ENCODE data around the gene TBX3. TPM values are rescaled to one million over a fixed set of nuclear protein-coding genes. Genes with fewer than 3 reads are reported as not detected.

Gene TBX3
- total and polyA plus RNA-seq, 5 donors, result 7.6 to 19.0 (median 9.5) TPM

DNA sequence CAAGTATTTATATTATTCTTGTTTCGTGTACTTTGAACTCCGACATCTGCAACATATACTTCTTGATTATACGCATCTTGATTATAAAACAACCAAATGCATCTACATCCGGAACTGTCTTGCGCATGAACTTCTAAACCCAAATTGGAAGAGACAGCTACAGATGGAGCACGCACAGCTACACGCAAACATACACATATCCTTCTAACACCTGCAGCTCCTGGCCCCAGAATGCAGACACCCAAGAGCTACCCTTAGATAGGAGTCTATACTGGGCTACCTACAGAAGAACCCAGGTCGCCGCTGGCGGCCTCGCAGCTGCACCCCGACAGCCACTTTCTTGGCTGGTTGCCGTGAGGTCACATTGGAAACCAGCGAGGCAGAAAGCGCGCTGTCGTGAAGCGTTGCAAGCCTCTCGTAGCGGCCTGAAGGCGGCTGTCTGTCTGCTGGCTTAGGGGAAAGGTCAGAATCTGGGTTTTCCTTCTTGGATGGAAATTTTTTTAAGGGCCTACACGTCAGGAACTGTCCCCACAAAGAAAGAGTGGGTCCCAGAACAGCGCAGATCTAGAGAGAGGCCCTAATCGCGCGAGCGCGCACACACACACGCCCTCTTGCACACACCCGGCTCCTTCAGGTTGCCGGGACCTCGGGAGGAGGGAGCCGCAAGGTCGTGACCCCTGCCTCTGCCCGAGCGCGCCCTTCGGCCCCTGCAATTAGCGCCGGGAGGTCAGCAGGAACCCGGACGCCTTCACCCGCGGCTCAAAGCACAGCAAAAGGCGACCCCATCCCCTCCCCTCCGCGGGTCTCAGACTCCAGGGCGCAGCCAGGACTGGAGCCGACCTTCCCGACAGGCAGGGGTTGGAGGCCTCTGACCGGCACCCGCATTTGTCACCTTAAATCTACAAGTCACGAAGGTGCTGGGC is 17.0 kb downstream of the TBX3 start:
- Histone ChIP-seq H3K27me3 (ENCODE audit: control insufficient read depth, insufficient read depth) (no peaks in the 10 kb centered on the region), H3K9me3 (ENCODE audit: control insufficient read depth, low read length) (no peaks in the 10 kb centered on the region), H3K4me1 (ENCODE audit: control insufficient read depth, insufficient read depth, low read length) (no peaks in the 10 kb centered on the region), H3K4me3 (ENCODE audit: low read length) (no peak overlapping the region), H3K27ac (ENCODE audit: low read length) (no peak overlapping the region)
- ATAC-seq, result no peak
- WGBS, result 56% methylated on average over 53 of the region's 53 CpGs
- intact Hi-C loops (cut with DNase I), result loop anchor here in 2 of 4 donors (5.0 kb wide), 2 partner anchors 965 to 1085 kb away; no protein-coding TSS in a partner anchor
- peak in 1 of 3 donors; percentile 56 for DNase-seq

DNA sequence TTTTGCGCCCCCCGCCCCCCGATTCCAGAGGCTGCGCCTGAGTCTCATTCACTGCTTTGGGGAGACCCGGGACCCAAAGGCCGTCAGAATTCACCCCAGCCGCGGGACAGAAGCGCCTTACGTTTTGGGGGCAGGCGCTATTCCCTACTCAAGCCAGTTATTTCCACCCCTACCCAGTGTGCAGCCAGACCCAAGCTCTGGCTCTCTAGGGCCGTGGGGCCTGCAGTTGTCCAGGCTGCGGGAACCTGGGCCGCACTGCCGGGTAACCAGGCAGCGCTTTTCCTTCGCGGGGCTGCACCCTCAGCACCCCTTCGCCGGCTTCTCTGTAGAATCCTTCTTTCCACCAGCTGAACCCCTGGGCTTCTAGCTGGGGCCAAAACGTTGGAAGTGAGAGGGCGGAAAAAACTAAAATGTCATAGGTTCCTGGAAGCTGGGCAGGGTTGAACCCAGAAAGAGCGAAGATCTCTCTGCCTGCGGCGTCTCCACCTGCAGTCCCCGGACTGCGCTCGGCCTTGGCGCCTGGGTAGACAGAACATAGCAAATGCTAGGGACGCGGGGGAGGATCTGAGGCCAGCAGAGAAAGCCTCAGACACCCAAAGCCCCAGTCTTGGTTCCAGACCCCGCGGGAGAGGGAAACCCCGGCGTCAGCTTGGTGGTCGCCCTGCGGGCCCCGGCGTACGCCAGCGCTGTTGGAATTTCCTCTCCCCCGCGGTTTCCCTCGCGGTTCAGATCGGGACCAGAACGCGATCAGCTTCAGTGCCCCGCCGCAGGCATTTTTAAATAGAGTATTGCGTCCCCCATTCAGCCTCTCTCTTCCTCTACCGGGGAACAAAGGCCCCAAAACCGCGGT is 18.3 kb downstream of the TBX3 start:
- ATAC-seq (no peak), DNase-seq (no peak)
- Histone ChIP-seq H3K27ac (ENCODE audit: low read length) (no peak overlapping the region), H3K4me3 (ENCODE audit: low read length) (no peak overlapping the region), H3K4me1 (ENCODE audit: control insufficient read depth, insufficient read depth, low read length) (no peaks in the 10 kb centered on the region), H3K9me3 (ENCODE audit: control insufficient read depth, low read length) (no peaks in the 10 kb centered on the region), H3K27me3 (ENCODE audit: control insufficient read depth, insufficient read depth) (no peaks in the 10 kb centered on the region)
- 19% methylated on average over 54 of the region's 54 CpGs for WGBS
- intact Hi-C loops (cut with DNase I), result loop anchor here in 2 of 4 donors (5.0 kb wide), 2 partner anchors 967 to 1087 kb away; no protein-coding TSS in a partner anchor

DNA sequence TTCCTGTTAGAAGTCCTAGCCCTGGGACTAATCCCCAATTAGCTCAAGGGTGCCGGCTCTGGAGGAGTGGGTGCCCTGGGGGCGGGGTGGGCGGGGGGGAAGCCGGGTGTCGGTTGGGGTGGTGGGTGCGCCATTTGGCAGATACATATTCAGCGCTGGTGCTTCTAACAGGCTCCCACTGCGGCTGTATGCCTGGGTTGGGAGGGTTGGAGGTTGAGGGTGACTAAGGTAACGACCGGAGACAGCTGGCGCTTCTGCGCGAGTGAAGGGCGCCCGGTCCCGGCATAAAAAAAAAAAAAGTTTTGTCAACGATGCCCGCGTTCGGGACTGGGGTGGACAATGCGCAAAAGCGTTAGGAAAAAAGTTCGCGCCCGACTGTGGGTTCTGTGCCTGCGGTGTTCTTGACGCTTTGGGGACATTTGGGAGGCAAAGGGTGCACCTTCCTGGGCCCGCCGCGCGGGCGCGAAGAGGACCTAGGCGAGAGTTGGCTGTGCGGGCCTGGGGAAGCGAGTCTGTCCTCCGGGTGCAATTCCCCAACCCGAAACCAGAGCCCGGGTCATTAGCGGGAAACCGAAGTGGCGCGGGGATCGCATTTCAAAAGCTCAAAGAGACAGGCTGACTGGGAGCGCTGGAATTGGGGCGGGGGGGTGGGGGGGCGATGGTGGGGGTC is 19.2 kb downstream of the TBX3 start:
- no peaks in the 10 kb centered on the region for H3K27me3 ChIP-seq (ENCODE audit: control insufficient read depth, insufficient read depth)
- WGBS, result 10% methylated on average over 47 of the region's 47 CpGs
- no peak overlapping the region for H3K27ac ChIP-seq (ENCODE audit: low read length)
- H3K9me3 ChIP-seq (ENCODE audit: control insufficient read depth, low read length), result no peaks in the 10 kb centered on the region
- no peak overlapping the region for H3K4me3 ChIP-seq (ENCODE audit: low read length)
- ATAC-seq (no peak), DNase-seq (no peak)
- intact Hi-C loops (cut with DNase I), result loop anchor here (5.0 kb wide), 4 partner anchors 968 to 1253 kb away; no protein-coding TSS in a partner anchor
- no peaks in the 10 kb centered on the region for H3K4me1 ChIP-seq (ENCODE audit: control insufficient read depth, insufficient read depth, low read length)

DNA sequence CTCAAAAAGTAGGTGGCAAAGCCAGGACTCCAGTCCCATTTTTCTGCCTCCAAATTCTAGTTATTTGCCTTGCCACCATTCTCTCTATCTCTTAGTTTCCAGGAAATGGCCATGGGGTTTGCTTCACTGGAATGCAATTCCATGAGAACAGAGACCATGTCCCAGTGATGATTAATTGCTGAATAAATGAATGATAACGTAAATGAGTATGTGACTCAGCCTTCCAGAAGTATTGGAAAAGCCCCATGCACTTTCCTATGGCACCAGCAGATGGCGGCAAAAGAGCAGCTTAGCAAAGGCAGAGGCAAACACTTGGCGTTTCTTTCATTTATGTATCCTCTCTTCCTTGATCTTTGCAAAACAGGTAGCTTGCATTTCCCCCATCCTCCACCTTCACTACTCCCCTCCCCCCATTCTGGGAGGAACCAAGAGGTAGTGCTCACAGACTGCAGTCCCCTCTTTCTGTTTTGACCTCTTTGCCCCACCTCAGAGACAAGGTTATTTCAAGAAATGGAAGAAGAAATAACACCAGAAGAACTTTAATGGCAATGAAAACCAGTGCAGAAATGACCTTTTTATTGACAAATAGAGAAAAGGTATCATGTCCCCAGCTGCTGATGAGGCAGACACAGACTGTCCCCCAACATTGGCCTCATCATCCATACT is 21.3 kb downstream of the TBX3 start:
- H3K4me1 ChIP-seq (ENCODE audit: control insufficient read depth, insufficient read depth, low read length), result no peaks in the 10 kb centered on the region
- no peak overlapping the region for H3K27ac ChIP-seq (ENCODE audit: low read length)
- H3K9me3 ChIP-seq (ENCODE audit: control insufficient read depth, low read length), result no peaks in the 10 kb centered on the region
- intact Hi-C loops (cut with DNase I), result loop anchor here (2.0 to 5.0 kb wide), 6 partner anchors 1090 to 1256 kb away; no protein-coding TSS in a partner anchor
- H3K4me3 ChIP-seq (ENCODE audit: low read length), result no peak overlapping the region
- ATAC-seq (peak; percentile 38 to 43), DNase-seq (peak; percentile 73 to 91 (median 83))
- 2% methylated on average over 3 of the region's 3 CpGs for WGBS
- H3K27me3 ChIP-seq (ENCODE audit: control insufficient read depth, insufficient read depth), result no peaks in the 10 kb centered on the region

DNA sequence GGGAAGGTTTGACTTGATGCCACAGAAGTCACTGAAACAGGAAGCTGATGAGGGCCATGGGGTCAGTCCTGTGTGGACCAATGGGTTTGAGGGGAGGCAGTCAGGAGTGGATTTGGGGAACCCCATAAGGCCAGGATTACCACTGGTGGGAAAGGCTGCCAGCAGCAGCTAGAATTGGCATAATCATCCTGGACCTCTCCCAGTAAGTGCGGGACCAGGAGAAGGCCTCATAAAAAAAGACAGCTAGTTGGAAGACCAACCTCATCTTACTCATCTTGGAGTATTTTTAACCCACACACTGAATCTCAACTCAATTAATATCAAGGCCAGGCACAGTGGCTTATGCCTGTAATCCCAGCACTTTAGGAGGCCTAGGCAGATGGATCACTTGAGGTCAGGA is 22.7 kb downstream of the TBX3 start:
- ATAC-seq (no peak), DNase-seq (no peak)
- 59% methylated on average over 1 of the region's 1 CpG for WGBS
- Histone ChIP-seq H3K4me1 (ENCODE audit: control insufficient read depth, insufficient read depth, low read length) (peaks cover 1% of the 10 kb centered on the region), H3K27me3 (ENCODE audit: control insufficient read depth, insufficient read depth) (no peaks in the 10 kb centered on the region), H3K4me3 (ENCODE audit: low read length) (no peak overlapping the region), H3K27ac (ENCODE audit: low read length) (no peak overlapping the region), H3K9me3 (ENCODE audit: control insufficient read depth, low read length) (no peaks in the 10 kb centered on the region)
- intact Hi-C loops (cut with DNase I), result loop anchor here in 3 of 4 donors (5.0 kb wide), 3 partner anchors 1091 to 1256 kb away; no protein-coding TSS in a partner anchor

DNA sequence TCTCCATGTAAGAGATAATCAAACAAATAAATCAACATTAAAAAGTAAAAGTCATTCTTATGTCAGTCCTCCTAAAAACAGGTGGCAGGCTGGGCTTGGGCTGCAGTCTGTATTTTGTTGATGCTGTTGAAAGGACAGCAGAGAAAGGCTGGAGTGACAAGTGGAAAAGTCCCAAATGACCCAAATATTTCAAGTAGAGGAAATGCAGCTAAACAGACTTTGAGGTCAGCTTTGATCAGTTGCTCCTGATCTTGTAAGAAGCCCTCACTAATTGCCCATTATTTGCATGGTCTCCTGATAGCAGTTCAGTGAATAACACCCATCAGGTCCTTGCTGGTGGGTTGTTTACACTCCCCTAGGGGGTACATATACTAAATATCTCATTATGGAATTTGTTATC is 24.9 kb downstream of the TBX3 start:
- no peak for ATAC-seq
- Histone ChIP-seq H3K27ac (ENCODE audit: low read length) (no peak overlapping the region), H3K27me3 (ENCODE audit: control insufficient read depth, insufficient read depth) (no peaks in the 10 kb centered on the region), H3K9me3 (ENCODE audit: control insufficient read depth, low read length) (no peaks in the 10 kb centered on the region), H3K4me1 (ENCODE audit: control insufficient read depth, insufficient read depth, low read length) (peaks cover 1% of the 10 kb centered on the region), H3K4me3 (ENCODE audit: low read length) (no peak overlapping the region)
- DNase-seq, result no peak
- intact Hi-C loops (cut with DNase I), result no loop called here

DNA sequence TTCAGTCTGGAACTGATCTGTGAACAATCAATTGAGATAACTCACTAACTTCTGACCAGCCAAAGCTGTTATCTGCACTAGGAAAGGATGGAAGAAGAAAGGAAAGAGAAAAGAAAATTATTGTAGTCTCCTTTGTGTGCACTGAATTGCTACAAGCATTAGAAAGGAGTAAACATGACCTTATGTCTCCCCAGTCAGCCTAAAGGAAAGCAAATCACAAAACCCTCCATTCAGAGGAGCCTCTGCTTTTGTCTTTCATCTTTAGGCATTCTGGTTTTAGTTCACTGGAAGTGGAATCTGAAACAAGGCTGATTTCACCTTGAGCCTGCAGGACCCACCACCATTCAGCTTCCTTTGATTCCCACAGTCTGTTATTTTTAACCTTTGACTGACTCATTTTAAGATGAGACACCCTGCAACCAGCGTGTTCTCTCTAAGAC is 26.0 kb downstream of the TBX3 start:
- intact Hi-C loops (cut with DNase I), result no loop called here
- Histone ChIP-seq H3K4me3 (ENCODE audit: low read length) (no peak overlapping the region), H3K27ac (ENCODE audit: low read length) (no peak overlapping the region), H3K9me3 (ENCODE audit: control insufficient read depth, low read length) (no peaks in the 10 kb centered on the region), H3K27me3 (ENCODE audit: control insufficient read depth, insufficient read depth) (no peaks in the 10 kb centered on the region), H3K4me1 (ENCODE audit: control insufficient read depth, insufficient read depth, low read length) (peaks cover 1% of the 10 kb centered on the region)
- WGBS, result 88% methylated on average over 1 of the region's 1 CpG
- no peak for ATAC-seq
- no peak for DNase-seq

DNA sequence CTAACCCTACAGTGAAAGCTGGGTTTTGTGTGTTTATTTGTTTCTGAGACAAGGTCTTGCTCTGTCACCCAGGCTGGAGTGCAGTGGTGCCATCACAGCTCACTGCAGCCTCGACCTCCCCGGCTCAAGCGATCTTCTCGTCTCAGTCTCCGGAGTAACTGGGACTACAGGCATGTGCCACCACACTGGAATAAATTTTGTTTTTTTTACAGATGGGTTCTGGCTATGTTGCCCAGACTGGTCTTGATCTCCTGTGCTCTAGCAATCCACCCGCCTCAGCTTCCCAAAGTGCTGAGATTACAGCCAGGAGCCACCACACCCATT is 26.4 kb downstream of the TBX3 start:
- no peaks in the 10 kb centered on the region for H3K9me3 ChIP-seq (ENCODE audit: control insufficient read depth, low read length)
- no peak for DNase-seq
- ATAC-seq, result no peak
- no peak overlapping the region for H3K27ac ChIP-seq (ENCODE audit: low read length)
- no peak overlapping the region for H3K4me3 ChIP-seq (ENCODE audit: low read length)
- WGBS, result 93% methylated on average over 6 of the region's 6 CpGs
- intact Hi-C loops (cut with DNase I), result no loop called here
- peaks cover 1% of the 10 kb centered on the region for H3K4me1 ChIP-seq (ENCODE audit: control insufficient read depth, insufficient read depth, low read length)
- no peaks in the 10 kb centered on the region for H3K27me3 ChIP-seq (ENCODE audit: control insufficient read depth, insufficient read depth)

DNA sequence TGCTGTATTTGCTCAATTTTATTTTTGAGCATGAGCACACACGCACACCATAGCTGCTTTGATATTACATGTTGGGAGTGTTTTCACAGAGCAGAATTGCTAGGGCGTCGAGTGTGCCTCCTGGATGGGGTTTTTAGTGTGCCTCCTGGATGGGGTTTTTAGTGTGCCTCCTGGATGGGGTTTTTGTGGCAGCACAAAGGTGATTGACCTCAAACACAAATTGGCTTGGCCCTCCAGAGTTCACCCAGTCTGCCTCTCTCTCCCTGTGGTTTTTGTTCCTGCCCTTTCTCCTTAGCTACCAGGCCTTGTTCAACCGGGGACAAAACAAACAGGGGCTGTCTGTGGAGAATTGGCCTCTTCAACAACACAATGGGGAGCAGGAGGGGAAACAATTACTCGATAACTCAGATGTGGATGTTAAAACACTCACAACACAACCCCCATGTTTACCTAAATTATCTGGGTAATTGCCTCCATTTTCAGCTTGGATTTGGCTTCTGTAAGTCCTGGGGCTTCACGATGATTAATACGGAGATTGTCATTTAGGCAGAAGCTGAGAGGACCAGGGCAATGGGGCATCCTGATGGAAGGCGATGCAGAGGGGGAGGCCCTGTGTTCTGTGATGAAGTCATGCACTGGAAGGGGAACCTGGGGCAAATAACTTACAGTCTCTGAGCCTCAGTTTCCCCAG is 26.9 kb downstream of the TBX3 start:
- ATAC-seq, result no peak
- peaks cover 1% of the 10 kb centered on the region for H3K4me1 ChIP-seq (ENCODE audit: control insufficient read depth, insufficient read depth, low read length)
- H3K27me3 ChIP-seq (ENCODE audit: control insufficient read depth, insufficient read depth), result no peaks in the 10 kb centered on the region
- no peak overlapping the region for H3K4me3 ChIP-seq (ENCODE audit: low read length)
- no peak overlapping the region for H3K27ac ChIP-seq (ENCODE audit: low read length)
- WGBS, result 89% methylated on average over 8 of the region's 8 CpGs
- intact Hi-C loops (cut with DNase I), result no loop called here
- no peaks in the 10 kb centered on the region for H3K9me3 ChIP-seq (ENCODE audit: control insufficient read depth, low read length)
- DNase-seq, result no peak

All from right cardiac atrium (tissue), 5 donors.